ENCODE data around the gene KDELR3. TPM values are rescaled to one million over a fixed set of nuclear protein-coding genes. Genes with fewer than 3 reads are reported as not detected.

Gene KDELR3
- total RNA-seq, 2 experiments from 2014 or later: 0.94 to 0.97 TPM

DNA sequence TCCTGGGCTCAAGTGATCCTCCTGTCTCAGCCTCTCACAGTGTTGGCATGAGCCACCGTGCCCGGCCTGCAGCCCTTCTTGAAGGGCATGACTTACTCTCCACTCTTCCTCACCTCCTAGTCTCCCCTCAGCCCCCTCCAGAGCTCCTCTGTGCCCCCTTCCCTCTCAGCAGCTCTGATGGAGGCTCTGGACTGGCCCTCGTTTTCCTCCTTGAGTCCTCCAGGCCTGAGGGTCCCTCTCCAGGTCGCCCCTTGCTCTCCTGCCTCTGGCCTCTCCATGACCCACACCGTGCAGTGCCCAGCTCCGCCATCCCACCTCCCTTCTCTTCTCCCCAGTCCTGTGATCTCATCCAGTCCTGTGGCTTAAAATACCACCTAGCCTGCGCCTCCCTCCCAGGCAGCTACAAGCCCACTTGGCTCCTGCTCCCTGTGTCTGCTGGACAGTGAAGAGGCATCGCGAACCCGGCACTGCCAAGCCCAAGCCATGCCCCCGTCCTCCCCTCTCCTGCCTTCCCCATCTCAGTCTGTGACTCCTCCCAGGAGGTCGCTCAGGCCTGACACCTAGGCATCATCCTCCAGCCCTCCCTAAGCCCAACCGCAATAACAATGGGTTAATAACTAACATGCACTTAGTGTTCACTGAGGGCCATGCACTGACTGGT, 24.8 kb upstream of the KDELR3 start:
- DNase-seq: no peak
- CTCF ChIA-PET: no interaction called here
- no peaks in the 10 kb centered on the region for H3K9me3 Mint-ChIP-seq
- no peak overlapping the region for H3K4me3 Mint-ChIP-seq
- no peaks in the 10 kb centered on the region for H3K4me1 Mint-ChIP-seq (ENCODE audit: low read depth)
- POLR2A ChIA-PET: interaction anchor here (0.5 kb wide), 1 partner anchor 164 kb away, joined by 3 read pairs; no protein-coding TSS in a partner anchor
- H3K27me3 Mint-ChIP-seq: peaks cover 2% of the 10 kb centered on the region
- intact Hi-C loops (cut with micrococcal nuclease): no loop called here
- no peaks in the 10 kb centered on the region for H3K36me3 Mint-ChIP-seq
- H3K27ac Mint-ChIP-seq: no peak overlapping the region

DNA sequence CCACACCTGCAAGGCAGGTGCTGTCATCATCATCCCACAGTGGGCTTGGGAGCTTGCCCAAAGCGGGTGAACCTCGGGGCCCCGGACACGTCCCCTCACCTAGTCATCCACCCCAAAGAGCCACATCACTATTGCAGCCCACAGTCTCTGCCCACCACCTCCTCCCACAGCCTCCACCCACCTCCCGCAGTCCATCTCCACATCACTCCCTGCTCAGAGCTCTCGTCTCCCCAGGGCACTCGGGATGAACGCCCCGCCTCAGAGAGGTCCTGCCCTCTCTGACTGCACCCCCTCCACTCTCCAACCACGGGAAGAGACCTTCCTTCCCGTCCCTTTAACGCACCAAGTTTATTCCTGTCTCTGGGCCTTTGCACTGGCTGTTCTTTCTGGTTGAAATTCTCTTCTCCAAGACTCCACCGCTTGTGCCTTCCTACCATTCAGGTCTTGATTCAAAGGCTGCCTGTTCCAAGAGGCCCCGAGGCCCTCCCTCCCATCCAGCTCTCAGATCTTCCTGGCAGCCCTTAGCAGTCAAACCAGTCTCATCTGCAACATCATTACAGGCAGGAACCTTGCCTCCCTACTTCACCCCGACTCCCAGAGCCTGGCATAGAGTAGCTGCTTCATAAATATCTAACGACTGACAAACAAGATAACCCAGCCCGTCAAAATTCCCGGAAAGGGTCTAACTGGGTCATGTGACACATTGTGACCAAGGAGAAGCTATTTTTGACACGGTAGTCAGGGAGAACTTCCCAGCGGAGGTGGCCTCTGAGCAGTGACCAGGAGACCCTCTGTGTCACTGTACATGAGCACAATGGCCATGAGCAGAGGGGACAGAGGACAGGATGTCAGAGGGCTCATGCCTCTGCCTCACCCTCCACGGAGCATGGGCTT, 24.0 kb upstream of the KDELR3 start:
- POLR2A ChIA-PET: interaction anchor here (0.5 kb wide), 1 partner anchor 163 kb away, joined by 3 read pairs; no protein-coding TSS in a partner anchor
- intact Hi-C loops (cut with micrococcal nuclease): no loop called here
- DNase-seq: no peak
- Mint-ChIP-seq H3K4me3 (no peak overlapping the region), H3K9me3 (no peaks in the 10 kb centered on the region), H3K27ac (no peak overlapping the region), H3K27me3 (peaks cover 2% of the 10 kb centered on the region), H3K4me1 (ENCODE audit: low read depth) (no peaks in the 10 kb centered on the region), H3K36me3 (no peaks in the 10 kb centered on the region)
- CTCF ChIA-PET: no interaction called here

GRCh38 chr22:38444783-38445182, 23.1 kb upstream of the KDELR3 start:
- intact Hi-C loops (cut with micrococcal nuclease): no loop called here
- no peaks in the 10 kb centered on the region for H3K9me3 Mint-ChIP-seq
- CTCF ChIA-PET: no interaction called here
- POLR2A ChIA-PET: no interaction called here
- H3K27me3 Mint-ChIP-seq: peaks cover 3% of the 10 kb centered on the region
- no peaks in the 10 kb centered on the region for H3K36me3 Mint-ChIP-seq
- H3K27ac Mint-ChIP-seq: no peak overlapping the region
- no peaks in the 10 kb centered on the region for H3K4me1 Mint-ChIP-seq (ENCODE audit: low read depth)
- no peak for DNase-seq
- H3K4me3 Mint-ChIP-seq: no peak overlapping the region

- H3K36me3 Mint-ChIP-seq: no peaks in the 10 kb centered on the region
- no peak for DNase-seq
- ChIA-PET CTCF (interaction anchor here (0.7 kb wide), 1 partner anchor 11 kb away, joined by 3 read pairs; no protein-coding TSS in a partner anchor), POLR2A (no interaction called here)
- H3K9me3 Mint-ChIP-seq: no peaks in the 10 kb centered on the region
- H3K4me1 Mint-ChIP-seq (ENCODE audit: low read depth): no peaks in the 10 kb centered on the region
- H3K4me3 Mint-ChIP-seq: no peak overlapping the region
- intact Hi-C loops (cut with micrococcal nuclease): no loop called here
- peaks cover 13% of the 10 kb centered on the region for H3K27me3 Mint-ChIP-seq
- H3K27ac Mint-ChIP-seq: no peak overlapping the region
Measured at GRCh38 chr22:38446018-38446601, 21.8 kb upstream of the KDELR3 start.

- no peak overlapping the region for H3K4me3 Mint-ChIP-seq
- H3K9me3 Mint-ChIP-seq: no peaks in the 10 kb centered on the region
- peaks cover 37% of the 10 kb centered on the region for H3K27me3 Mint-ChIP-seq
- no peaks in the 10 kb centered on the region for H3K4me1 Mint-ChIP-seq (ENCODE audit: low read depth)
- no peaks in the 10 kb centered on the region for H3K36me3 Mint-ChIP-seq
- POLR2A ChIA-PET: no interaction called here
- intact Hi-C loops (cut with micrococcal nuclease): no loop called here
- CTCF ChIA-PET: no interaction called here
- no peak overlapping the region for H3K27ac Mint-ChIP-seq
- DNase-seq: no peak
Measured at GRCh38 chr22:38448945-38449745, 18.8 kb upstream of the KDELR3 start.

DNA sequence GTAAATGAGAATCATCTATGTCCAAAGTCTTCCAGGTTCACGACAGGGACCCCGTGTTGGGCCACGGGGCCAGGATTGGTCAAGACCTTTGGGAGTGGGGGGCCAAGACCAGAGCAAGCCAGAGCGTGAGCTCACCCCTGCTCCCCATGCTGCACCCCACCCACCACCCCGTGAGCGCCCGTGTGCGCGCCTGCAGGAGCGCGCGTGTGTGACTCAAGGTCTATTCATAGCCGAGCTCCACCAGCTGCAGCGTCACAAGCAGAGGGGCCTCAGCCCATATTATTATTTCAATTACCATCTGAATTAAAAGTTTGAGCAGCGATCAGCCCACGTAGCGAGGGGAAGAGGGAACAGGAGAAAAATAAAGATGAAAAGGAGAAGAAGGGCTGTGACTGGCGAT, 18.1 kb upstream of the KDELR3 start:
- intact Hi-C loops (cut with micrococcal nuclease): no loop called here
- no peak for DNase-seq

GRCh38 chr22:38450234-38450797, 17.6 kb upstream of the KDELR3 start:
- POLR2A ChIA-PET: no interaction called here
- no peak overlapping the region for H3K4me3 Mint-ChIP-seq
- intact Hi-C loops (cut with micrococcal nuclease): no loop called here
- H3K9me3 Mint-ChIP-seq: no peaks in the 10 kb centered on the region
- H3K36me3 Mint-ChIP-seq: no peaks in the 10 kb centered on the region
- no peak for DNase-seq
- no peak overlapping the region for H3K27ac Mint-ChIP-seq
- peaks cover 4% of the 10 kb centered on the region for H3K4me1 Mint-ChIP-seq (ENCODE audit: low read depth)
- CTCF ChIA-PET: no interaction called here
- peaks cover 41% of the 10 kb centered on the region for H3K27me3 Mint-ChIP-seq

More for the DNA sequence above, 18.1 kb upstream of the KDELR3 start:
- Mint-ChIP-seq H3K4me1 (ENCODE audit: low read depth) (peaks cover 4% of the 10 kb centered on the region), H3K27ac (no peak overlapping the region), H3K36me3 (no peaks in the 10 kb centered on the region), H3K4me3 (no peak overlapping the region), H3K9me3 (no peaks in the 10 kb centered on the region), H3K27me3 (peaks cover 41% of the 10 kb centered on the region)
- ChIA-PET POLR2A (no interaction called here), CTCF (no interaction called here)

- ChIA-PET POLR2A (no interaction called here), CTCF (no interaction called here)
- H3K27ac Mint-ChIP-seq: no peak overlapping the region
Measured at GRCh38 chr22:38451404-38451803, 16.5 kb upstream of the KDELR3 start.

DNA sequence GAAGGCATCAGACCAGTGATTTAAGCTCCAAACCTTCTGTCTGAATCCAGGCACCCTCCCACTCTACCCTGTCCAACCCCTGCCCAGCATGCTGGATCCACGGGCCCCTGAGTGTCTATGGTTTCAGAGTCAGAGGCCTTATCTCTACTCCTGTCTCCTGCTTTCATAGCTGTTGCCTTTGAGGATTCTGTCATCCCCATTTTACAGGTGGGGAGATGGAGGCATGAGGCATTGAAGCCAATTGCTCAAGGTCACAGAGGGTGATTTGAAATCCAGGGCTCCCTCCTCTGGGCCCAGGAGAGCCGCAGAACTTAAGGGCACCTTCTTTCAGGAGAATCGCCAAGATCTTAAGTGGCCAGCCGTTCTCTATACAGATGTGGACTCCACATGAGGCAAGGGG, 16.0 kb upstream of the KDELR3 start:
- H3K27ac Mint-ChIP-seq: no peak overlapping the region
- peaks cover 9% of the 10 kb centered on the region for H3K4me1 Mint-ChIP-seq (ENCODE audit: low read depth)
- CTCF ChIA-PET: no interaction called here
- H3K36me3 Mint-ChIP-seq: no peaks in the 10 kb centered on the region
- DNase-seq: no peak
- no peak overlapping the region for H3K4me3 Mint-ChIP-seq
- POLR2A ChIA-PET: no interaction called here
- intact Hi-C loops (cut with micrococcal nuclease): no loop called here
- H3K9me3 Mint-ChIP-seq: no peaks in the 10 kb centered on the region
- peaks cover 47% of the 10 kb centered on the region for H3K27me3 Mint-ChIP-seq

More at GRCh38 chr22:38451404-38451803, 16.5 kb upstream of the KDELR3 start:
- intact Hi-C loops (cut with micrococcal nuclease): no loop called here
- Mint-ChIP-seq H3K4me1 (ENCODE audit: low read depth) (peaks cover 6% of the 10 kb centered on the region), H3K36me3 (no peaks in the 10 kb centered on the region), H3K27me3 (peaks cover 42% of the 10 kb centered on the region), H3K4me3 (no peak overlapping the region), H3K9me3 (no peaks in the 10 kb centered on the region)
- no peak for DNase-seq

DNA sequence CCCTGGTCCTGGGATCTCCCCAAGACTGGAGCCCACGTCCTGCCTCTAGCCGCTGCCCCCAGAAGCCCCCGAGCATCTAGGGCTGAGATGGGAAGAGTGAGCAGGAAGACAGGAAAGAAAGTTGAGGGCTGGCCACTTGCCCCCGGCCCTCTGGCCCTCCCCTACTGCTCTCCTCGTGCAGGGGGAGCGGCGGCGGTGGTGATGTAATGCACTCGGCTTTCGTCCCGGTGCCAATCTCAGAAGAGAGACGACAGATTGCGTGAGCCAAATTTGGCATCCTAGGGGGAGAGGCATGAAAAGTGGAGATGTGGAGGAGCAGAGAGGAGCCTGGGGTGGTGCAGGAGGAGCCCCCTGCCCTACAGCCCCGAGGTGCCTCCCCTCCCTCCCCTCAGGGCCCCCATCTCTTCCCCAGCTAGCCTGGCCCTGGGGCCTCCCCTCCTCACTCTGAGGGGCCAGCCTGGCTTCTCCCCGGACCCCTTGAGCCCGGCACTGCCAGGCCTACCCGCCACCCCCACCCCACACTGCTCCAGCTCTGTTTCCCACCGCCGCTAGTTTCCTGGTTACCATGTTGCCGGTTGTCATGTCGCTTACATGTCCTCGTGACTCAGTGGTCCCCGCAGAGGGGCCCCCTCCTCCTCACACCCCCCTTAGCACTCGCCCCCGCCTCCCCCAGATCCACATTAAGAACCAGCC, 15.4 kb upstream of the KDELR3 start:
- H3K9me3 Mint-ChIP-seq: no peaks in the 10 kb centered on the region
- H3K36me3 Mint-ChIP-seq: no peaks in the 10 kb centered on the region
- CTCF ChIA-PET: no interaction called here

DNA sequence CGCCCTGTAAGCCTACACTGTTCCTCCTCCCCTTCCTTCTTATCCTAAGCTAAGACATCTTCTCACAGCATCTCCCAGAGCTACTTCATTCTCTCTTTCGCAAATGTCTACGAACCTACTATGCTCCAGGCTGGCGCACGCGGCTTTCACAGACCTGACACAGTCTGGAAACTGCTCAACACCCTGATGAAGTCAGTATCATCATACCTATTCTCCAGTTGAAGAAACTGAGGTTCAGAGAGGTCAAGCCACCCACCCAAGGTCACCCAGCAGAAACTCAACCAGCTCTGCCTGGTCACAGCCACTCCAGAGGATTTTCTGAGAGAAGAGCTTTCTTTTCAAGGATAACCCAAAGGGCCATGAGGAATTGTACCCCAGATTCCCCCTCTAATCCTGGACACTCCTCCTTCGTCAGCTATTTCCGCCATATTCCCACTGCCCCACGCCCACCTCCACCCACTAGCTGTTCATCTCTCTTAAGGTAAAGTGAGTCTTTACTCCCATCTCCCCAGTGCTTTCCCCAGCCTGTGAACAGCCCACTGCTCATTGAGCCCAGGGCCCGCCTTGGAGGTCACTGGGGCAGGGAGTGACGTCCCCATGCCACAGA, 14.7 kb upstream of the KDELR3 start:
- no peaks in the 10 kb centered on the region for H3K9me3 Mint-ChIP-seq
- DNase-seq: no peak
- H3K36me3 Mint-ChIP-seq: no peaks in the 10 kb centered on the region
- intact Hi-C loops (cut with micrococcal nuclease): no loop called here
- peaks cover 9% of the 10 kb centered on the region for H3K4me1 Mint-ChIP-seq (ENCODE audit: low read depth)
- POLR2A ChIA-PET: interaction anchor here (0.6 kb wide), 1 partner anchor 491 kb away, joined by 4 read pairs; no protein-coding TSS in a partner anchor
- H3K27ac Mint-ChIP-seq: no peak overlapping the region
- CTCF ChIA-PET: no interaction called here
- H3K27me3 Mint-ChIP-seq: peaks cover 60% of the 10 kb centered on the region
- no peak overlapping the region for H3K4me3 Mint-ChIP-seq

More for the DNA sequence above, 15.4 kb upstream of the KDELR3 start:
- Mint-ChIP-seq H3K27ac (no peak overlapping the region), H3K27me3 (peaks cover 54% of the 10 kb centered on the region), H3K4me3 (no peak overlapping the region), H3K4me1 (ENCODE audit: low read depth) (peaks cover 9% of the 10 kb centered on the region)
- POLR2A ChIA-PET: interaction anchor here (0.6 kb wide), 1 partner anchor 490 kb away, joined by 4 read pairs; no protein-coding TSS in a partner anchor
- no peak for DNase-seq
- intact Hi-C loops (cut with micrococcal nuclease): no loop called here
